Measurements from ENCODE around the gene LYPD1.

DNA sequence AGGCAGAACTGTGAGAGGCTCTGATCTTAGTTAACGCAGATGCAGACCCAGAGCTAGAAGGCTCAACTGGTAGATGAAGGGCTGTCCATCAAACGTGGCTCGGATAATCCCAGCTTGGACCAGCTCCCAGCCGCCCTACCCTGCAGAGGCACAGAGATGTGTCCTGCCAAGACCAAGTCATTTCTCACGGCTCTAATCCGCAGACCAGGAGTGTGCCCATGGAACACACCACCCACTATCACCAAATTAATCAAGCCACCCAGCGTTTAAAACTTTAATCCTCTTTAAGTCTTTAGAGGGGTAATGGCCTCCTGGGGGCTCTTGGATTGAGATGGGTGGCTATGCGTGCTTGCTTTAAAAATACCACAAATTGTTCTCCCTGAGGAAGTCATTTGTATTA lies 17.5 kb downstream of the LYPD1 start:
- TF ChIP-seq, protein P1, sequence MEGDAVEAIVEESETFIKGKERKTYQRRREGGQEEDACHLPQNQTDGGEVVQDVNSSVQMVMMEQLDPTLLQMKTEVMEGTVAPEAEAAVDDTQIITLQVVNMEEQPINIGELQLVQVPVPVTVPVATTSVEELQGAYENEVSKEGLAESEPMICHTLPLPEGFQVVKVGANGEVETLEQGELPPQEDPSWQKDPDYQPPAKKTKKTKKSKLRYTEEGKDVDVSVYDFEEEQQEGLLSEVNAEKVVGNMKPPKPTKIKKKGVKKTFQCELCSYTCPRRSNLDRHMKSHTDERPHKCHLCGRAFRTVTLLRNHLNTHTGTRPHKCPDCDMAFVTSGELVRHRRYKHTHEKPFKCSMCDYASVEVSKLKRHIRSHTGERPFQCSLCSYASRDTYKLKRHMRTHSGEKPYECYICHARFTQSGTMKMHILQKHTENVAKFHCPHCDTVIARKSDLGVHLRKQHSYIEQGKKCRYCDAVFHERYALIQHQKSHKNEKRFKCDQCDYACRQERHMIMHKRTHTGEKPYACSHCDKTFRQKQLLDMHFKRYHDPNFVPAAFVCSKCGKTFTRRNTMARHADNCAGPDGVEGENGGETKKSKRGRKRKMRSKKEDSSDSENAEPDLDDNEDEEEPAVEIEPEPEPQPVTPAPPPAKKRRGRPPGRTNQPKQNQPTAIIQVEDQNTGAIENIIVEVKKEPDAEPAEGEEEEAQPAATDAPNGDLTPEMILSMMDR (IDR thresholded peaks at IDR 0.05), result no peak
- no peak for TF ChIP-seq POLR2A (IDR thresholded peaks at IDR 0.05)

Measured in testis (tissue), 2 donors.